OCI-LY1 (cell line): ENCODE data around the gene MAD1L1.

Experiments used
- EZH2 ChIP-seq: fragments of 200-600 bp; sonication (generic), shearing (Covaris generic); IDR thresholded peaks from 2 replicates; pipeline ENCODE4 v1.8.0; 2017; ENCODE audit warnings: borderline replicate concordance, mixed run types, mild to moderate bottlenecking, antibody characterized with exemption, low read length, moderate library complexity, mixed read lengths
- TF ChIP-seq, protein P1 (sequence below): fragments of 200-600 bp; sonication (generic), shearing (Covaris generic); IDR thresholded peaks from 2 replicates; pipeline ENCODE4 v1.5.1; 2017; ENCODE audit warnings: mild to moderate bottlenecking, antibody characterized with exemption, low read length, moderate library complexity, mixed read lengths

DNA sequence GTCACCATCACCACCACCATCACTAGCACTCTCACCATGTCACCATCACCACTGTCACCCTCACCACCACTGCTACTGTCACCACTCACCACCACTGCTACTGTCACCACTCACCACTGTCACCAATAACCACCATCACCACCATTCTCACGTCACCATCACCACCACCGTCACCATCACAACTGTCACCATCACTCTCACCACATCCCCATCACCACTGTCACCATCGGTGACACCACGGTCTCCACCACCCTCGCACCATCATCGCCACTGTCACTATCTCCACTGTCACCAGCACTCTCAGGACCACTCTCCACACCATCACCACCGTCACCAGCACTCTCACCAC is 130.4 kb downstream of the MAD1L1 start:
- TF ChIP-seq, protein P1, sequence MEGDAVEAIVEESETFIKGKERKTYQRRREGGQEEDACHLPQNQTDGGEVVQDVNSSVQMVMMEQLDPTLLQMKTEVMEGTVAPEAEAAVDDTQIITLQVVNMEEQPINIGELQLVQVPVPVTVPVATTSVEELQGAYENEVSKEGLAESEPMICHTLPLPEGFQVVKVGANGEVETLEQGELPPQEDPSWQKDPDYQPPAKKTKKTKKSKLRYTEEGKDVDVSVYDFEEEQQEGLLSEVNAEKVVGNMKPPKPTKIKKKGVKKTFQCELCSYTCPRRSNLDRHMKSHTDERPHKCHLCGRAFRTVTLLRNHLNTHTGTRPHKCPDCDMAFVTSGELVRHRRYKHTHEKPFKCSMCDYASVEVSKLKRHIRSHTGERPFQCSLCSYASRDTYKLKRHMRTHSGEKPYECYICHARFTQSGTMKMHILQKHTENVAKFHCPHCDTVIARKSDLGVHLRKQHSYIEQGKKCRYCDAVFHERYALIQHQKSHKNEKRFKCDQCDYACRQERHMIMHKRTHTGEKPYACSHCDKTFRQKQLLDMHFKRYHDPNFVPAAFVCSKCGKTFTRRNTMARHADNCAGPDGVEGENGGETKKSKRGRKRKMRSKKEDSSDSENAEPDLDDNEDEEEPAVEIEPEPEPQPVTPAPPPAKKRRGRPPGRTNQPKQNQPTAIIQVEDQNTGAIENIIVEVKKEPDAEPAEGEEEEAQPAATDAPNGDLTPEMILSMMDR = no peak
- no peak for TF ChIP-seq EZH2
